GM21423 (cell line): ENCODE results near the gene PRSS16.

ENCODE experiments used
- ATAC-seq: cut with Tn5 transposase; IDR thresholded peaks from one replicate; pipeline ENCODE4 v1.9.1; 2021; ENCODE audit warnings: mild to moderate bottlenecking, moderate library complexity; ENCODE audit not compliant: unreplicated experiment

The PRSS16 gene

GRCh38 chr6:27281105-27281539 is 33.6 kb downstream of the PRSS16 start:
- no peak for ATAC-seq

- ATAC-seq: no peak
Measured at GRCh38 chr6:27281569-27281968, 34.1 kb downstream of the PRSS16 start.

GRCh38 chr6:27283279-27283678 is 35.8 kb downstream of the PRSS16 start:
- ATAC-seq: no peak

- no peak for ATAC-seq
Measured at GRCh38 chr6:27286141-27286540, 38.6 kb downstream of the PRSS16 start.

- no peak for ATAC-seq
Measured at GRCh38 chr6:27287751-27288135, 40.2 kb downstream of the PRSS16 start.

- no peak for ATAC-seq
Measured at GRCh38 chr6:27288136-27289044, 40.9 kb downstream of the PRSS16 start.

GRCh38 chr6:27290065-27290849 is 42.8 kb downstream of the PRSS16 start:
- ATAC-seq: no peak

- no peak for ATAC-seq
Measured at GRCh38 chr6:27290850-27291208, 43.3 kb downstream of the PRSS16 start.

- ATAC-seq: no peak
Measured at GRCh38 chr6:27293436-27294098, 46.1 kb downstream of the PRSS16 start.

- ATAC-seq: no peak
Measured at GRCh38 chr6:27294409-27294808, 46.9 kb downstream of the PRSS16 start.

GRCh38 chr6:27295301-27296079 is 48.0 kb downstream of the PRSS16 start:
- no peak for ATAC-seq

GRCh38 chr6:27296106-27296783 is 48.7 kb downstream of the PRSS16 start:
- ATAC-seq: no peak

- ATAC-seq: no peak
Measured at GRCh38 chr6:27297484-27297856, 50.0 kb downstream of the PRSS16 start.

GRCh38 chr6:27297857-27298730 is 50.6 kb downstream of the PRSS16 start:
- ATAC-seq: no peak

- no peak for ATAC-seq
Measured at GRCh38 chr6:27303613-27304272, 56.2 kb downstream of the PRSS16 start.
